GM21619 (cell line): Measurements from ENCODE around the gene ZNF496.
A peak's percentile ranks its signal among the peaks of the same experiment; 100 is the strongest.
"Not testable (repeated sequence)": the region's sequence is repeated elsewhere in the genome, so short reads cannot be mapped to it uniquely, and the experiment has no call there.

ENCODE experiments used
- ATAC-seq: cut with Tn5 transposase; IDR thresholded peaks from one replicate; pipeline ENCODE4 v1.9.1; 2021; ENCODE audit not compliant: unreplicated experiment

Gene ZNF496

DNA sequence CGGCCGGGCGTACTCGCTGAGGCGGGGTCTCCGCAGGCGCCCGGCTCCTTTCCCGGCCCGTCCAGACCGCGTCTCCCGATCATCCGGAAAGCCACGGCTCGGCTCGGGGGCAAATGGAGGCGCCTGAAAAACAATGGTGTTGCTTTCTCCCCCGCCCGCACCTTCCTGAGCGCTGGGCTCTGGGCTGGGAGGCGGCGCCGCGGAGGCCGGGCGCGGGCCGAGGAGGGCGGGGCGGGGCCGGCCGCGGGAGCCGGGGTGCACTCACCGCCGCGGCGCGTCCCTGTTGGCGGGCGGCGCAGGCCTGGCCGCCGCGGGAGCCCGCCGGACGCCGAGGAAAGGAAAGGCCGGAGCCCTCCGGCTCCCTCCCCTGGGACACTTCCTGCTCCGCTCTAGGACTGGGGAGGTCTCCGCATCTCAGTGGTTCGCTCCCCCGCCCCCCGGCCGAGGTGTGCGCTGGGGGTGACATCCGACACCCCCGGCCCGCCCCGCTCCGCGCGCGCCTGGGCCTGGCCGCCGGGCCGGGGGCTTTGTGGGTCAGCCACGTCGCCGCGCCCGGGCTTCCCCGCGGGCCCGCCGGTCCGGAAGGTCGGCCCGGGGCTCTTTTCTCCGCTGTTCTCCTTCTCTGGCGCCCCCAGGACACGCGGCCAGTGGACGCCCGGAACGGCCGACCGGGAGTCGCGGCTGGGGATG, at the start of gene ZNF496:
ZNF496 (minus strand) TSS at position 343 of the 690 bp plus-strand sequence. CDS start 2,289 bp downstream, outside the sequence.
- ATAC-seq: peak; percentile 60

DNA sequence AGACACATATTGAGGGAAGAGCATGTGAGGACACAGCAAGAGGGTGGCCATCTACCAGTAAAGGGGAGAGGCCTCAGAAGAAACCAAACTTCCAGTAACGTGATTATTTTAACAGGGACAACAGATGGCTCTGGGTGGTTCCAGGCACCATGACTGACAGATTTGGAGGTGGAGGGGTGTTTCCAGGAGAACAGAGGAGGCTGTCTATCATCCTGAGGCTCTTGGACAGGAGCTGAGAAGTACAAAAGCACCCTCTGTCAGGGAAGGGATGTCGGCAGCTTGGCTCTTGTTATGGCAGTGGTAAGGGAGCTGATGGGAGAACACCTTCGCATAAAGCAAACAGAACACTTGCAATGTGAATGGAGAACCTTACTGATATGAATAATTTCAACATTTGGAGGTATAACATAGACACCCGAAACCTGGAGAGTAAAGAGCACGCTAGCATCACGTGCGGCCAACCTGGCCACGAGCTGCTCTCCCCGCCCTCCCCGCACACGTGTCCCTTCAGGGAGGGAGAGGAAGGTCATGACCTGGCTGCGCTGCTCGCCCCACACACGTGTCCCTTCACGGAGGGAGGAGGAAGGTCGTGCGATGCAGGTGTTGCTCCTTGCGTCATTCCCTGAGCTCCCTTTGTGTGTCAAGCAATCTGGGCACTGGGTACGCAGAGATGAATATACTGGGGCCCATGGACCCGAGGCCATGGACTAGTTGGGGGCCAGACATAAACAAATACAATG, 46.8 kb upstream of the ZNF496 start:
- no peak for ATAC-seq

DNA sequence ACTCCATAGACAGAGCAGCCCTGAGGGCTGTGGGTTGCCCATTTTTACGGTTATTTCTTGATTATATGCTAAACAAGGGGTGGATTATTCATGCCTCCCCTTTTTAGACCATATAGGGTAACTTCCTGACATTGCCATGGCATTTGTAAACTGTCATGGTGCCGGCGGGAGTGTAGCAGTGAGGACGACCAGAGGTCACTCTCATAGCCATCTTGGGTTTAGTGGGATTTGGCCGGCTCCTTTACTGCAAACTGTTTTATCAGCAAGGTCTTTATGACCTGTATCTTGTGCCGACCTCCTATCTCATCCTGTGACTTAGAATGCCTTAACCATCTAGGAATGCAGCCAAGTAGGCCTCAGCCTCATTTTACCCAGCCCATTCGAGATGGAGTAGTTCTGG, 46.0 kb upstream of the ZNF496 start:
- ATAC-seq: not testable (repeated sequence)

DNA sequence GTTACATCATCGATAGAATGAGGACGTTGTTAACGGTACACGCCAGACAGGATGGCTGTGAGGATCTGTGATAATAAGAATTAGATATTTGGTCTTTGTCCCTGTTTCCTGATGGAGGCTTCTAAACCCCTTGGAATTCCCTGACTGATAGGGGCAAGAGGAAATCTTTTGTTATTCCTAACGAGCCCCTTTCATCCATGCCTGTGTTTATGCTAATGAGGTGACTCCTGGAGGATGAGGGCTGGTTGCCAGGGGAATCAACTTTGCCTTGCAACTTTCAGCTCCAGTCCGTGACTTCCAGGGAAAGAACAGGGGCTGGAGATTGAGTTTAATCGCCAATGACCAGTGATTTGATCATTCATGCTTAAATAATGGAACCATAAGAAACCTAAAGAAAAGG, 45.0 kb upstream of the ZNF496 start:
- ATAC-seq: no peak

DNA sequence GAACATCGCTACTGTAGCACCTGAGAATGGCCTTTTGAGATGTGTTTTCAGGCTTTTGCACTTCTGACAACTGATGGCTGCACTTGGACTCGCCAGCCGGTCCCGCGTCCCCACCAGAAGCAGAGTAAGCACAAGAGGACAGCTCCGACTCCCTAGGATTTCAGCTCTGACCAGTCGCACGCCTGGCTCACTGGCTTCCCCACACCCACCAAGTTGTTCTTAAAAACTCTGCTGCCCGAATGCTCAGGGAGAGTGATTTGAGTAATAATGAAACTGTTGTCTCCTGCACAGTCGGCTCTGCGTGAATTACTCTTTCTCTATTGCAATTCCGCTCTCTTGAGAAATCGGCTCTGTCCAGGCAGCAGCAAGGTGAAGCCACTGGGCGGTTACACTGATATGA, 44.1 kb upstream of the ZNF496 start:
- ATAC-seq: no peak

DNA sequence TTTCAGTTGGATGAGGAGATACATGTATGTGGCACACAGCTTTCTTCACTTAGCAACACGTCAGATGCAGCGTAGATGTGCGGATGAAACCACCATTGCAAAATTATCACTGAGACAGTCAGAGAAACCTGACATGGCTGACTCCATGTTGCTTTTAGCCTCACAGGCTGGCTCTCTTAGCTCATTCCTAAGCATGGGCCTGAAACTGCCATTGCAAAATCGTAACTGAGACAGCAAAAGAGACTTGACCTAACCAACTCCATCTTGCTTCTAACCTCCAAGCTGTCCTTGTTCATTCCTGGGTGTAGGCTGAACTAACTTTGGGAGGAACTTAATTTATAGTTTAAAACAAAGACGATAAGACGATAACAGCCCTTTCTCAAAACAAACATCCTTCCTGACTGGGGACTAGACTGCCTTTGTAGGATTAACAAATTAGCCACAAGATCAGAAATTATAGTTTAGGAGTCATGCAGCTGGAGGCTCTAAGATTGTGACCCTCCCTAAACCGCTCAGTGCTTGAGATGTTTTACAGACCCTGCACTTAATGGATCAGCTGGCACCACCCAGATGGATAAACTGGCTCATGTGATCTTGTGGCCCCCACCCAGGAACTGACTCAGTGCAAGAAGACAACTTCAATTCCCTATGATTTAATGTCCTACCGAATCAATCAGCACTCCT, 43.1 kb upstream of the ZNF496 start:
- not testable (repeated sequence) for ATAC-seq

DNA sequence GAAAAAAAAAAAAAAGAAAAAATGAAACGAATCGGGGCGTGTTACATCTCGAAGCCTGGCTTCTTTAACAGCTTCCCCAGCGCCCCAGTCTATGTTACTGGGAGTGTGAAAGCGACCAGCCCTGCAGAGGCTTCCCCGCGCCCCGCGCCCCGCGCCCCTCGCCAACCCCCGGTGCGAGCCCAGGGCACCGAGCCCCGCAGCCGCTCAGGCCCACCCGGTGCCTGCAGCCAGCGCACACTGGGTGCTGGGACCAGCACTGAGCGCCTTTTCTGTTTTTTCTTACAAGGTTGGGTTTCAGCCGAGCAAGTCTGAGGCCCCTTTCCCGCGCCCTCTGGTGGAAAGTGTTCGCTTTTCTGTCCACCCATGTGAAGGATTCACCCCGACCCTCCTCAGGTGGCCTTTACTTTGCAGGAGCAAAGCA, 42.1 kb upstream of the ZNF496 start:
- ATAC-seq: peak; percentile 49

DNA sequence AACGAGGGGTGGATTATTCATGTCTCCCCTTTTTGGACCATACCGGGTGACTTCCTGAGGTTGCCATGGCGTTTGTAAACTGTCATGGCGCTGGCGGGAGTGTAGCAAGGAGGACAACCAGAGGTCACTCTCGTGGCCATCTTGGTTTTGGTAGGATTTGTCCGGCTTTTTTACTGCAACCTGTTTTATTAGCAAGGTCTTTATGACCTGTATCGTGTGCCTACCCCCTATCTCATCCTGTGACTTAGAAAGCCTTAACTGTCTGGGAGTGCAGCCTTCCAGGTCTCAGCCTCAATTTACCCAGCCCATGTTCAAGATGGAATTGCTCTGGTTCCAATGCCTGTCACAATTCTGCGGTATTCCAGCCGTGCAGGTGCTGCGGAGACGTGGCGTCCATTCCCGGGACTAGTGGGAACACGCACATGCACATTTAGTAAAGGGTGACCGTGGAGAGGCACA, 40.2 kb upstream of the ZNF496 start:
- no peak for ATAC-seq

DNA sequence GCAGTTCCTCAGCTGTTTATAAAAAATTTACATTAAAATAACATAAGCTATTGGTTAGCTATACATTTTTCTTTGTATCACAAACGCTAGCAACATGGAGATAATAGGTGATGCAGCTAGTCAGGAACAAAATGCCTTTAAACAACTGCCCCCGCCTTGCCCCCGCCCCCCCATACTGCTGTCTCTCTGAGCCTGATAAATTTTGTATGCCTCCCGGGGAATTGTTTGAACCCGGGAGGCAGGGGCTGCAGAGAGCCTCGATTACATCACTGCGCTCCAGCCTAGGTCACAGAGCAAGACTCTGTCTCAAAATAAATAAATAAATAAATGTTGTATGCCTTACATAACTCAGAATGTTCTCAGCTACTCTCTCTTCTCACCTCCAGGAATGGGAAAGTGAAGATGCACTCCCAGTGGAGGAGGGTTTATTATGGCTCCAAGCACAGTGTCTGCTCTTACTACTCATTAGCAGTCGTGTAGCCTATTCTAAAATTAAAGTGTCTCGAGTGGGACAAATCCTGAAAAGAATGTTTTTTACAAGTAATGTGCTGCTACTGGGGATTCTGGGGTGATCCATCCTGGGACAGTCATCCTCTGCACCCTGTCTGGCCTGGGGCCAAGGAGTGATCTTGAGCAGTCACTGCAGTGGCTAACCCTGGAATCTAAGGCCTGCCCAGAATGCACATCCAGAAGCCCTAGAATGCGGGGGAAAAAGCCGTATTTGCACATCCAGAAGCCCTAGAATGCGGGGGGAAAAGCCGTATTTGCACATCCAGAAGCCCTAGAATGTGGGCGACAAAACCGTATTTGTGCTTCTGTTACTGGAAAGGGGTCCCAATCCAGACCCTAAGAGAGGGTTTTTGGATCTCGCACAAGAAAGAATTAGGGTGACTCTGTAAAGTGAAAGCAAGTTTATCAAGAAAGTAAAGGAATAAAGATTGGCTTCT, 39.4 kb upstream of the ZNF496 start:
- ATAC-seq: no peak

DNA sequence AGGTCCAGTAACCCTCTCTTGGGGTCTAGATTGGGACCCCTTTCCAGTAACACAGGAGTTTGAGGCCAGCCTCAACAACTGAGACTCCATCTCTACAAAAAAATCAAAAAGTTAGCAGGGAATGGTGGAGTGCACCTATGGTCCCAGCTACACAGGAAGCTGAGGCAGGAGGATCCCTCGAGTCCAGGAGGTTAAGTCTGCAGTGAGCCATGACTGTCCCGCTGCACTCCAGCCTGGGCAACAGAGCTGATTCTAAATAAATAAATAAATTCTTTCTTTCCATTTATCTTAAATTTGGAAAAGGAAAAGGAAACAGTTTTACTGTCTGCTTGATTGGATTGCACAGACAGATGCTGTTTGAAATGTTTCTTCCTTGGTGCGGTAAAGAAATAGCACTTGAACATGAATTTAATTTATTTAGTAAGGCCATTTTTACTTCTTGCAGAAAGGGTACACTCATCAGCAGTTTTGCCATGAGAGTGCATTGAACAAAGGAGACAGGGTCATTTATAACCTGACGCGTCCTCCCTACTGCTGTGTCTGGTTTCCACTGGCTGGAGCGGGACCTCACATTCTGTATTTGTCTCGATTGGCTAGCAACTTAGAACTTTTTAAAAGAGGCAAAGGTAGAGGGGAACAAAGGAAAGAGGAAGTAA, 37.0 kb upstream of the ZNF496 start:
- ATAC-seq: no peak

DNA sequence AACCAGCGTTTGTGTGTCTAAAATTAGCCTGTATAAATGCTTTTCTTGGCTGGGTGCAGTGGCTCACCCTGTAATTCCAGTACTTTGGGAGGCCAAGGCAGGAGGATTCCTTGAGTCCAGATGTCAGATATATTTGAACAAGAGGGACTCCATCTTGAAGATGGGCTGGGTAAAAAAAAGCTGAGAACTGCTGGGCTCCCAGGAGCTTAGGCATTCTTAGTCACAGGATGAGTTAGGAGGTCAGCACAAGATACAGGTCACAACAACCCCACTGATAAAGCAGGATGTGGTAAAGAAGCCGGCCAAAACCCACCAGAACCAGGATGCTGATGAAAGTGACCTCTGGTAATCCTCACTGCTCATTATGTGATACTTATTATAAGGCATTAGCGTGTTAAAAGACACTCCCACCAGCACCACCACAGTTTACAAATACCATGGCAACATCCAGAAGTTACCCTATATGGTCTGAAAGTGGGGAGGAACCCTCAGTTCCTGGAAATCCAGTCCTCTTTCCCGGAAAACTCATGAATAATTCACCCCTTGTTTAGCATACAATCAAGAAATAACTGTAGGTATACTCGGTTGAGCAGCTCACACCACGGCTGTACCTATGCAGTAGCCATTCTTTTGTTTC, 36.2 kb upstream of the ZNF496 start:
- ATAC-seq: no peak

DNA sequence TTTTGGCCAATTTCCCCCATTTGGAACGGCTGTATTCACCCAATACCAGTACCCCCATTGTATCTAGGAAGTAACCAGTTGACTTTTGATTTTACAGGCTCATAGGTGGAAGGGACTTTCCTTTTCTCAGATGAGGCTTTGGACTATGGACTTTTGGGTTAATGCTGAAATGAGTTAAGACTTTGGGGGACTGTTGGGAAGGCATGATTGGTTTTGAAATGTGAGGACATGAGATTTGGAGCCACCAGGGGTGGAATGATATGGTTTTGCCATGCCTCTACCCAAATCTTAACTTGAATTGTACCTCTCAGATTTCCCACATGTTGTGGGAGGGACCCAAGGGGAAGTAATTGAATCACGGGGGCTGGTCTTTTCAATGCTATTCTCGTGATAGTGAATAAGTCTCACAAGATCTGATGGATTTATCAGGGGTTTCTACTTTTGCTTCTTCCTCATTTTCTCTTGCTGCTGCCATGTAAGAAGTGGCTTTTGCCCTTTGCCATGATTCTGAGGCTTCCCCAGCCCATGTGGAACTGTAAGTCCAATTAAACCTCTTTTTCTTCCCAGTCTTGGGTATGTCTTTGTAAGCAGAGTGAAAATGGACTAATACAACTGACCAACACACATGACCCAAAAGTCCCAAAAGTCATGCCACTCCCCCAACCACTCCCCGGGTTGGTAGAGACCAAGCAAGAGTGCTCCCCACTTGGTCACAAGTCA, 35.4 kb upstream of the ZNF496 start:
- ATAC-seq: no peak

DNA sequence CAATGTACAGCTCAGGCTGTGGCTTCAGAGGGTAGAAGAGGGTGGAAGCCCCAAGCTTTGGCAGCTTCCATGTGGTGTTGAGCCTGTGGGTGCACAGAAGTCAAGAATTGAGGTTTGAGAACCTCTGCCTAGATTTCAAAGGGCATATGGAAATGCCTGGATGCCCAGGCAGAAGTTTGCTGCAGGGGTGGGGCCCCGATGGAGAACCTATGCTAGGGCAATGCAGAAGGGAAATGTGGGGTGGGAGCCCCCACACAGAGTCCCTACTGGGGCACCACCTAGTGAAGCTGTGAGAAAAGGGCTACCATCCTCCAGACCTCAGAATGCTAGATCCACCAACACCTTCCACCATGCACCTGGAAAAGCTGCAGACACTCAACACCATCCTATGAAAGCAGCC, 34.7 kb upstream of the ZNF496 start:
- ATAC-seq: not testable (repeated sequence)

DNA sequence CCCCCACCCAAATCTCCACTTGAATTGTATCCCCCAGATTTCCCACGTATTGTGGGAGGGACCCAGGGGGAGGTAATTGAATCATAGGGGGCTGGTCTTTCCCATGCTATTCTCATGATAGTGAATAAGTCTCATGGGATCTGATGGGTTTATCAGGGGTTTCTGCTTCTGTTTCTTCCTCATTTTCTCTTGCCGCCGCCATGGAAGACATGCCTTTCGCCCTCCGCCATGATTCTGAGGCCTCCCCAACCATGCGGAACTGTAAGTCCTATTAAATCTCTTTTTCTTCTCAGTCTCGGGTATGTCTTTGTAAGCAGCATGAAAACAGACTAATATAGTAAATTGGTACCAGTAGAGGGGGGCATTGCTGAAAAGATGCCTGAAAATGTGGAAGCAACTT, 33.4 kb upstream of the ZNF496 start:
- no peak for ATAC-seq

DNA sequence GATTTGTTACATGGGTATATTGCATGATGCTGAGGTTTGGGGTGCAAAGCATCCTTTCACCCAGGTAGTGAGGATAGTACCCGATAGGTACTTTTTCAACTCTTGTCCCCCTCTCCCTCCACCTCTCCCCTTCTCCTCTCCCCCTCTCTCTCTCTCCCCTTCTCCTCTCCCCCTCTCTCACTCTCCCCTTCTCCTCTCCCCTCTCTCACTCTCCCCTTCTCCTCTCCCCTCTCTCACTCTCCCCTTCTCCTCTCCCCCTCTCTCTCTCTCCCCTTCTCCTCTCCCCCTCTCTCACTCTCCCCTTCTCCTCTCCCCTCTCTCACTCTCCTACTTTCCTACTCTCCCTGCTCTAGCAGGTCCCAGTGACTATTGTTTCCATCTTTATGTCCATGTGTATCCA, 31.3 kb upstream of the ZNF496 start:
- not testable (repeated sequence) for ATAC-seq

DNA sequence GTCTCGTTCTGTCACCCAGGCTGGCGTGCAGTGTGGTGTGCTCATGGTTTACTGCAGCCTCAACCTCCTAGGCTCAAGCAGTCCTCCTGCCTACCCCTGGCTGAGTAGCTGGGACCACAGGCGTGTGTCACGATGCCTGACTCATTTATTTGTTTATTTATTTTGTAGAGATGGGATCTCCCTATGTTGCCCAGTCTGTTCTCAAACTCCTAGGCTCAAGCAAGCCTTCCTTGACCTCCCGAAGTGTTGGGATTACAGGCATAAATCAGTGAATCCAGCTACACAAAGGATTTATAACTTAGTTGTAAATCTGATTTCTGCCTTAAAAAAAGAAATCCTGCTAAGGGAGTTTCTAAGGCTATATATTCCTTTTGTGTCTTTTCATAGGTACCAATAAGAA, 30.5 kb upstream of the ZNF496 start:
- no peak for ATAC-seq

DNA sequence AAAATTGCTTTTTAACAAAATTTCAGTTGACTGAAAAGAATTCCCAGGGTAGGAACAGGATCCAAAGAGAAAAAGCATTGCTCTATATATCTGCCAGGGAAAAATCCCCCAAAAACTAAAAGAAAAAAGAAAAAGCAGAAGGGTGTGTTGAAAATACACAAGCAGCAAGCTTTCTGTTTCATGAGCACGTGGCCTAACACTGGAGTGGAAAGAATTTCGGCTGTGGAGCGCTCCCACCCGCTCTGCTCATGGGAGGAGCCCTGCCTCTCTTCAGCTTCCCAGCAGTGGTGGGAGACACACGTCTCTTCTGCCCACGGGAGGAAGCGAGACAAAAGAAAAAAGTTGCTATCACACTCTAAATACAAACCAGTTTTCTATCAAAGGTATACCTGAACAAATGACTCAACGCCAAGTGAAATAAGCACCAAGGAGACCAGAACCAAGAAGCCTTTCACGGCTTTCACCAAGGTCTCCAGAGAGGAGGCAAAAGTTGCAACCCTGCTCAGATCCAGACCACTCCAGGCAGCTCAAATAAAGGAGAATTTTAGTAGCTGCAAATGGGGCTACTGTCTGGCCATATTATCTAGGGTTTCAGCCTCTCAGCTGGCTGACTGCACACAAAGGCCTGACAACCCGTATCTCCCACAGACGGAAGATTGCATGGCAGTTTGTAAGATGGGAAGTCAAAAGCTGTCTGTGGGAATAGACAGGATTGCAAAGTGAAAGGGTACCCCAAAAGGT, 29.5 kb upstream of the ZNF496 start:
- ATAC-seq: no peak

DNA sequence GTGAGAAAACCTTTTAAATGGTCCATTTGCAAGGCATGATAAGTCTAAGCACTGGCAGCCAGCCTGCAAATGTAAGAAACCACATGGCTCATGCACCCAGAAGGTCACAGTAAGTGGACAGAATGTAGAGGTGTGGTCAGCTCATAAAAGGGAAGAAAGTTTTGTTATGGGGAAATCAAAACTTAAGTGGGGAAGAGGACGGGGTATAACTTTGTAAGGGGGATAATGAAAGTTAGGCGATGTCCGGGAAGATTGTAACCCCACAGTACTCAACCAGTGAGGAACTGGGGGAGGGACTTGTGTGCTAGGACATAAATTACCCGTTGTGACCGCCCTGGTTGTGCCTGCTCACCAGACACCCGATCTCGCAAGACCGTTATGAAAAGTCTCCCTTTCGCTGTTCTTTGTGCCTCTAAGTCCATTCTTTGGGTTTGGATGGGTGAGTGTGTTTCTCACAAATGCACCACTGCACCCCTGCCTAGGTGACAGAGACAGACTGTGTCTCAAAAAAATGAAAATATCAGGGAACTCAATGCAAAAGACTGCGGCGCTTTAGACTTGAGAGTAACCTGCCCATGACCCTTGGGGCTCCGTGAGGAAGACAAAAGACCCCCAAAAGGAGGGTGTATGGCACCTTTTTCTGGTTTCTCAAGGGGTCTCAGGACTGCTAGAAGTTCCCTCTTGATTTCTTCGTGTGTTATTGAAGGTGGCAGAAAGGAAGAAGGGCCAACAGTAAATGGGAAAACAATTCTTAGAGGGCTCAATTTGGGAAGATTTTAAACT, 28.6 kb upstream of the ZNF496 start:
- no peak for ATAC-seq
